ENCODE data around the gene RBM19.
"Not testable (repeated sequence)": the region's sequence is repeated elsewhere in the genome, so short reads cannot be mapped to it uniquely, and the experiment has no call there.

Gene RBM19

DNA sequence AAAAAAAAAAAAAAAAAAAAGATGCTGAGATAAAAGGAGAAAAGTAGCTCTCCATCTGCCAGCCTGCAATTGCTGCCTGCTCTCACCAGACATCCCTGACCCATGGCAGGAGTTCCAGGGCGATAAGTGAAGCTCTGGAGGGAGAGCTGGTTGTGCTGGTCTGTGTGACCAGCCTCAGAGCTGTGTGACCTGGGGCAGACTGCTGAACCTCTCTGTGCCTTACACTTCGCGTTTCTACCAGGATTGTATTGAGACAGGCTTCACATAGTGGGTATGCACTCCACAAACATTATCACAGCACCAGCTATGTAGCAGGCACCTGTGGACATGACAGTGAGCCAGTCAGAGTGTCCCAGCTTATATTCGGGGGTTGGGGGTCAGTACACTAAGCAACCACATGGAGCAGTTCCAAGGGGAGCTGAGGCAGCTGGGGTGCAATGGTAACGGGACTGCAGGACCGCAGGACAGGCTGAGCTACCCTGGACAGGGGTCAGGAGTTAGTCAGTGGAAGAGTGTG lies 57.5 kb downstream of the RBM19 start:
- H3K4me1 ChIP-seq (ENCODE audit: insufficient read depth, low read length): peaks cover 6% of the 10 kb centered on the region
- no peaks in the 10 kb centered on the region for H3K9me3 ChIP-seq (ENCODE audit: low read length)
- H2AFZ ChIP-seq (ENCODE audit: low read depth, low read length): no peak overlapping the region
- H3K36me3 ChIP-seq (ENCODE audit: insufficient read depth, low read length): no peaks in the 10 kb centered on the region
- no peaks in the 10 kb centered on the region for H3K27me3 ChIP-seq (ENCODE audit: insufficient read depth, low read length)
- no peak overlapping the region for H3K4me3 ChIP-seq (ENCODE audit: low read length)

DNA sequence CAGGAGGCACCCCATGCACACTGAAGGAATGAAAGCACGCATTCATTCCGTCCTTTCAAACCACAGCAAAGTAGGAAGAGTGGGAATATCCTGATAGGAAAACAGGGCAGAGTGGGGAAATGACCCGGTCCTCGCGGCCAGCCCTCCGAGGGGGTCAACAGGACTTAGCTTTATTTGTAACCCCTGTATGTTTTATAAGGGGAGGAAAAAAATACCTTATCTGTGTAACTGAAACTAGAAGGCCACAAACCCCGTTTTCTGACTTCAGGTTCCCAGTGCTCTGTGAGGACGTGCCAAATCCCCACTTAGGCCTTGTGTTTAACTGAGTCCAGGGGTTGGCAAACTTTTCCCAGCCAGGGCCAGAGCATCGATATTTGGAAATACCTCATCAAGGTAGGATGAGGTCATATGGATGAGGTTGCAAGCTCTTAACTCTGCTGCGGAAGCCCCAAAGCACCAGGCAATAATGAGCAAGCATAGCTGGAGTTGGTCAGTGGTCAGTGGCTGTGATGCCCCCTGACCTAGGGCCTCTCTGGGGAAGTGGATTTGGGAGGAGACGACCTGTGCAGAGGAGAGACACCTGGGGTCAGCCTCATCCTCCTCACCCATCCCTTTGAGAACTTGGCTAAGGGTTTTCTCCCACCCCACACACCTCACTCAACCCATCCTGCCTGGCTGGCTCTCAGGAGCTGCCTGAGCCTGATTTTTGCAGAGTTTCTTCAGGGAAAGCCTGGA lies 58.5 kb downstream of the RBM19 start:
- Histone ChIP-seq H2AFZ (ENCODE audit: low read depth, low read length) (no peak overlapping the region), H3K27me3 (ENCODE audit: insufficient read depth, low read length) (no peaks in the 10 kb centered on the region), H3K36me3 (ENCODE audit: insufficient read depth, low read length) (no peaks in the 10 kb centered on the region), H3K9me3 (ENCODE audit: low read length) (no peaks in the 10 kb centered on the region), H3K4me1 (ENCODE audit: insufficient read depth, low read length) (peaks cover 4% of the 10 kb centered on the region), H3K4me3 (ENCODE audit: low read length) (no peak overlapping the region)

DNA sequence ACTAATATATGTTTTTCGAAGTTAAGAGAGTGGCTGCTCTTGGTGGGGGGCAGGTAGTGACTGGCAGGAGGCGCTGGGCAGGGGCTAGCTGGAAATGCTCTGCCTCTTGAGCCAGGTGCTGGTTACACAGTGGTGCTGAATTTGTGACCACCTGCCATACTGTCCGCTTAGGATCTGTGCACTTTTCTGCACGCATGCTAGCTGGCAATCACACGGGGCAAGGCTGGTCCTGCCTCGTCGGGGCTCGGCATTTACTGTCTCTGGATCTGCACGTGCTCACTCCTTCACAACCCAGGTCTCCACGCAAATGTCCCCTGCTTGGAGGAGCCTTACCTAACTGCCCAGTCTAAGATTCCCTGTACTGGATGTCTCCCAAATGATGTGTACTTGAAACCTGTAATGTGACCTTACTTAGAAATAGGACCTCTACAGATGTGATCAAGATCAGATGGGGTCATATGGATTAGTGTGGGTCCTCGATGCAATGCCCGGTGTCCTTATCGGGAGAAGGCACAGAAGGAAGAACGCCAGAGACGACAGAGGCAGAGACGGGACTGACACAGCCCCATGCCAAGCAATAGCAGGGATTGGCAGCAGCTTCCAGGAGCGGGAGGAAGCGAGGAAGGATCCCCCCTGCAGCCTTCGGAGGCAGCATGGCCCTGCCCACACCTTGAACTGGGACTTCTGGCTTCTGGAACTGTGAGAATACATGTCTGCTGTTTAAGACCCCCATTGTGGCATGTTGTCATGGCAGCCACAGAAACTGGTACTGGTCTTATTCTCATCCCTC lies 59.5 kb downstream of the RBM19 start:
- Histone ChIP-seq H3K4me1 (ENCODE audit: insufficient read depth, low read length) (no peaks in the 10 kb centered on the region), H2AFZ (ENCODE audit: low read depth, low read length) (no peak overlapping the region), H3K27me3 (ENCODE audit: insufficient read depth, low read length) (no peaks in the 10 kb centered on the region), H3K4me3 (ENCODE audit: low read length) (no peak overlapping the region), H3K9me3 (ENCODE audit: low read length) (no peaks in the 10 kb centered on the region), H3K36me3 (ENCODE audit: insufficient read depth, low read length) (no peaks in the 10 kb centered on the region)

DNA sequence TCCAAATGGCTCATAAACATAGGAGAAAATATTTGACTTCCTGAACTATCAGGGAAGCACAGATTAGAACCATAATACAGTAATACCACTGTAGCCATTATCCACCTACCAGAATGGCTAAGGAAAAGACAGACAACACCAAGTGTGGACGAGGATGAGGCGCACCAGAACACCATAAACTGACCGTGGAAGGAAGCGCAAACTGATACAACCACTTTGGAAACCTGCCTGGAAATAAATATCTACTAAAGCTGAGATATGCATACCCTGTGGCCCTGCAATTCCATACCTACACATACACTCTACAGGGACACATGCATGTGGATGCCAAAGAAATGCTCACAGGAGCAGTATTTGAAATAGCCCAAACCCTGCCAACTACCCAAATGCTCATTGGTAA lies 60.3 kb downstream of the RBM19 start:
- H3K4me1 ChIP-seq (ENCODE audit: insufficient read depth, low read length): no peaks in the 10 kb centered on the region
- no peak overlapping the region for H3K4me3 ChIP-seq (ENCODE audit: low read length)
- H3K36me3 ChIP-seq (ENCODE audit: insufficient read depth, low read length): no peaks in the 10 kb centered on the region
- no peak overlapping the region for H2AFZ ChIP-seq (ENCODE audit: low read depth, low read length)
- no peaks in the 10 kb centered on the region for H3K27me3 ChIP-seq (ENCODE audit: insufficient read depth, low read length)
- H3K9me3 ChIP-seq (ENCODE audit: low read length): no peaks in the 10 kb centered on the region

DNA sequence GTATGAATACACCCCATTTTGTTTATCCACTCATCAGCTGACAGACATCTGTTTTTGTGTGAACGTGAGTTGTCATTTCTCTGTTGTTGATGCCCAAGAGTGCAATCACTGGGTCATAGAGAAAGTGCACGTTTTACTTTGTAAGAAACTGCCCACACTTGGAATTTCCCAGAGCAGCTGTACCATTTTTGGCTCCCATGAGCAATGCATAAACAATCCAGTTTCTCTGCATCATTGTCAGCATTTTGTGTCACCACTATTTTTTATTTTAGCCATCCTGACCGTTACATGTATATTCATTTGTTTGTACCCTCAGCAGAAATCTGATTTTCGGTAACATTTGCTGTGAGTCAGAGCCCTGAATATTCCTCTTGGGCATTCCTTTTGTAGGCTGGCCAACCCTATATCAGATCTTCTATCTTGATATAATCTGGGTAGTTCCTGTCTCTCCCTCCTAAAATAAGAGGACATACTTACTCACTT lies 62.7 kb downstream of the RBM19 start:
- Histone ChIP-seq H2AFZ (ENCODE audit: low read depth, low read length) (no peak overlapping the region), H3K9me3 (ENCODE audit: low read length) (no peaks in the 10 kb centered on the region), H3K4me3 (ENCODE audit: low read length) (no peak overlapping the region), H3K36me3 (ENCODE audit: insufficient read depth, low read length) (no peaks in the 10 kb centered on the region), H3K4me1 (ENCODE audit: insufficient read depth, low read length) (peaks cover 18% of the 10 kb centered on the region), H3K27me3 (ENCODE audit: insufficient read depth, low read length) (no peaks in the 10 kb centered on the region)

DNA sequence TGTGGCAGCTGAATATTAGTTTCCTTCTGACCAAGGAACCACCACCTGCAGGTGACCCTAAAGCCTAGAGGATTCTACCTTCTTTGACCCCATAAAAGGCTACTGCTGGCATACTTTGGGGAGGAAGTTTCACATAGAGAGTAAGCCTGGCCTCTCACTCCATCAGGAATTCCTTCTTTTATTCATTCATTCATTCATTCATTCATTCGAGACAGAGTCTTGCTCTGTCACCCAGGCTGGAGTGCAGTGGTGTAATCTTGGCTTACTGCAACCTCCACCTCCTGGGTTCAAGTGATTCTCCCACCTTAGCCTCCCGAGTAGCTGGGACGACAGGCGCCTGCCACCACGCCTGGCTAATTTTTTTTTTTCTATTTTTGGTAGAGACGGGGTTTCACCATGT lies 64.8 kb downstream of the RBM19 start:
- H2AFZ ChIP-seq (ENCODE audit: low read depth, low read length); H3K9me3 ChIP-seq (ENCODE audit: low read length); H3K36me3 ChIP-seq (ENCODE audit: insufficient read depth, low read length); H3K4me3 ChIP-seq (ENCODE audit: low read length); H3K27me3 ChIP-seq (ENCODE audit: insufficient read depth, low read length): not testable (repeated sequence)
- peaks cover 18% of the 10 kb centered on the region for H3K4me1 ChIP-seq (ENCODE audit: insufficient read depth, low read length)

DNA sequence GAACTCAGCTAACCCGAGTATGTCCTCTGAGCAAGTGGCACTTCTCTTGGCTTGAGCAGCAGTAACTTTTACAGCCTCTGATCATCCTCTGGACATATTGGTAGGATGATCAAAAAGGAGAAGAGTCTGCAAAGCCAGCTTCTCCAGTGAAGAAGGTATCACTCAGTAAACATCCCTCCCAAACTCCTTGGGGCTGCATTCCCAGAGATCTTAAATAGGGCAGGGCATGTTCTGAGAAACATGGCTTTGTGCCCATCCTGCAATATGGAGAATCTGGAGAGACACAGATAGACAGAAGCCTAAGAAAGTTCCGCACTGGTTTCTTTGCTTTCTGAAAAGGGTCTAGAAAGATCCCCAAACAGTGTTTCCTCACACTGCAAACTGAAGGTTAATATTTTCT lies 65.4 kb downstream of the RBM19 start:
- Histone ChIP-seq H3K4me3 (ENCODE audit: low read length) (no peak overlapping the region), H2AFZ (ENCODE audit: low read depth, low read length) (no peak overlapping the region), H3K36me3 (ENCODE audit: insufficient read depth, low read length) (no peaks in the 10 kb centered on the region), H3K9me3 (ENCODE audit: low read length) (no peaks in the 10 kb centered on the region), H3K27me3 (ENCODE audit: insufficient read depth, low read length) (no peaks in the 10 kb centered on the region), H3K4me1 (ENCODE audit: insufficient read depth, low read length) (peaks cover 18% of the 10 kb centered on the region)

DNA sequence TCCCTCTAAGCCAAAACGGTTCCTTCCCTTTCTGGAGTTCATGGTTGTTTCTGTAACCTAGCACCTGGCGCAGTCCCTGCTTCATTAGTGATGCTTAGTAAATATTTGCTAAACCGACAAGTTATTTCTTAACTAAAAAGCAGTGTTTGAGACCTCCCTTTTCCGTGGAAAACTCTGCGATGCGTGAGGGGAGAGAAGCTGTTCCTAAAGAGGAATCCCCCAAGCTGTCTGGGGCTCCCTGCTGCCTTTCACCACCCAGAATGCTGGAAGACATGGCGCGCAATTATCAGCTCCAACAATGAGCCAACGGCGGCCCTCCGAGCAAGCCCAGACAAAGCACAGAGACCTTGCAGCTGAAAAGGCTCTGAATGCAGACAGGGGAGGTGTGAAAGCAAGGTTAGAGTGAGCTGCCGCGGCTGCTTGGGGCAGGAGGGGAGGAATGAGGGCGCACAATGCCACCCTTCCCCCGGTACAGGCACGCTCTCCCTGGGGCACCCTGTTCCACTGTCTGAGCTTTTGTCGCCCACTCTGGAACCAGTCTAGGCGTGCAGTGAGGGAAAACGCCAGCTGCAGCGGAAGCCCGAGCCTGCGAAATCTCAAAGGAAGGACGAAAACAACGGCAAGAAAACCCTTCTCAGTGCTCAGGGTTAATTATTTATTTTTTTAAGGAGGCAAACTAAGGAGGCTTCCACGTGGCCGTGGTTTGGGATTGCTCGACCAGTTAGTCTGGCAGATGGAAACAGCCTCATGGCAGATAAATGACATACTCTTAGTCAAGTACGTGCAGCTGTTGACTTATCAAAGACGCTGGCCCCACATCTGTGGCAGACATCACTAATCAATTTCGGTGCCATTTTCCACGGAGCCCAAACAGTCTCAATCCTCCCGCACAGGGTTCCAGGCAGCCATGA lies 66.3 kb downstream of the RBM19 start:
- peaks cover 18% of the 10 kb centered on the region for H3K4me1 ChIP-seq (ENCODE audit: insufficient read depth, low read length)
- H3K36me3 ChIP-seq (ENCODE audit: insufficient read depth, low read length): no peaks in the 10 kb centered on the region

DNA sequence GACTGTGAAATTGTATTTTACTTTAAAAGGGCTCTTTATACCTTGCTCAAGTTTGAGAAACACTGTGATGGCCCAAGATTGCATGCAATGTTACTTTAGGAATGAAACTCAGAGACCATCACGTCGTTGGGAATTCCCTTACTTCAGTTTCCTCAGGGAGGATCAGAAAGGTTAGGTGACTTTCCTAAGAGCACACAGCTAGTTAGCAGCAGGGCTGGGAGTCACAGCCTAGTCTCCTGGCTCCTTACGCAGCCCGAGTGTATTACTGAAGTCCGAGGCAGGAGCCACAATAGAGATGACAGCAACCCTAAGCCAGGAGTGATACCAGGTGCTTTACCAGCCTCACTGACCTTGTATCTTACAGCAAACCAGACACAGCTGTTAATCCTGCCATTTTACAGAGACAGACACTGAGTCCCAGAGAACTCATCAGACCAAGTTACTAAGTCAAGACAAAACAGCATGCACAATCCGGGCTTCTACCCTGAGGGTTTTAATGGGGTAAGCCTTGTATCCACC lies 67.0 kb downstream of the RBM19 start:
- Histone ChIP-seq H3K36me3 (ENCODE audit: insufficient read depth, low read length) (no peaks in the 10 kb centered on the region), H3K9me3 (ENCODE audit: low read length) (no peaks in the 10 kb centered on the region), H2AFZ (ENCODE audit: low read depth, low read length) (no peak overlapping the region), H3K4me3 (ENCODE audit: low read length) (no peak overlapping the region), H3K4me1 (ENCODE audit: insufficient read depth, low read length) (peaks cover 18% of the 10 kb centered on the region), H3K27me3 (ENCODE audit: insufficient read depth, low read length) (no peaks in the 10 kb centered on the region)

More for the DNA sequence above, 66.3 kb downstream of the RBM19 start:
- Histone ChIP-seq H3K27me3 (ENCODE audit: insufficient read depth, low read length) (no peaks in the 10 kb centered on the region), H3K9me3 (ENCODE audit: low read length) (no peaks in the 10 kb centered on the region), H2AFZ (ENCODE audit: low read depth, low read length) (peak overlapping the region; percentile 10), H3K4me3 (ENCODE audit: low read length) (no peak overlapping the region)

DNA sequence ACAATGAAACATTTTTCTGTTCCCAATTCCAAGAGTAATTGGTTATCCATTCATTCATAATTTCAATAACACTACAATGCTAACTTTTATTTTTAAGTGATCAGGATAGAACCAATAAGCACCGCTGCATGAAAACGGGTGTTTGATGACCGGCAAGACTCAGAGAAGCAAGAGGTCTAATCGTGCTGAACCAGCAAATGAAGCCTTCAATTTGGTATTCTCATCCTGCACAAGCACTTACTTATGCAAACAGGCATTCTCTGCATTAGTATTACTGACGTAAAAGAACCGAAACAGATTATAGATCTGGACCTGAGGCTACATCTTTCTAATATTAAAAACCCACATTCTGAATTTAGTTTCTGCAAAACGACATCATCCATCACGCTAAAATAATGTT lies 67.7 kb downstream of the RBM19 start:
- Histone ChIP-seq H3K4me1 (ENCODE audit: insufficient read depth, low read length) (peaks cover 18% of the 10 kb centered on the region), H3K4me3 (ENCODE audit: low read length) (no peak overlapping the region), H3K27me3 (ENCODE audit: insufficient read depth, low read length) (no peaks in the 10 kb centered on the region), H2AFZ (ENCODE audit: low read depth, low read length) (no peak overlapping the region), H3K36me3 (ENCODE audit: insufficient read depth, low read length) (no peaks in the 10 kb centered on the region), H3K9me3 (ENCODE audit: low read length) (no peaks in the 10 kb centered on the region)

DNA sequence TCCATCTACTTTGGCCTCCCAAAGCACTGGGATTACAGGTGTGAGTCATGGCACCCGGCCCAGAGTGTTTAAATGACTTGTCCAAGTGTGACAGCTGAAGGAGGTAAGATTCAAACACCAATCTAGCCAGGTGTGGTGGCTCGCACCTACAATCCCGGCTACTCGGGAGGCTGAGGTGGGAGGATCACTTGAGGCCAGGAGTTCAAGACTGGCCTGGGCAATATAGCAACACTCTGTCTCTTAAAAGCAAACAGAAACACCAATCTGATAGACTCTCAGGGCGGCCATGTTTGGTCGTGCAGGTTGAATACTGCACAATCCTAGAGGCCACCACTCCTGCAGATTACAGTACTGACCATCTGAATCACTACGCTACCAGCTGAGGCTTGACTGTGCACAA lies 68.7 kb downstream of the RBM19 start:
- H3K27me3 ChIP-seq (ENCODE audit: insufficient read depth, low read length): no peaks in the 10 kb centered on the region

DNA sequence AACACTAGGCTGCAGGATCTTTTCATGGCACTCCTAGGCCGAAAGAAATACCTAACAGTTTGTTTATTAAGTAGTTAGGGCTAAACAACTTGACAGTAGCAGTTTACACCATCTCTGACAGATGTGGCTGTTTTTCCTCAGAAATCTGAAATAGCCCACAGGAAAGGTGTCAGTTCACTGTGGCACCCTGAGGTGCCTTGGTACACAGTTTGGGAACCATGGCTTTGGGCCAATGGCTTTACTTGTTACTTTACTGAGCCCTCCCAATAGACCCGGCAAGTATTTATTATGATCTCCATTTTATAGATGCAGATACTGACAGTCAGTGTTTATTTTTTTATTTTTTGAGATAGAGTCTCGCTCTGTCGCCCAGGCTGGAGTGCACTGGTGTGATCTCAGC lies 69.3 kb downstream of the RBM19 start:
- Histone ChIP-seq H3K27me3 (ENCODE audit: insufficient read depth, low read length) (no peaks in the 10 kb centered on the region), H3K4me1 (ENCODE audit: insufficient read depth, low read length) (peaks cover 22% of the 10 kb centered on the region), H3K9me3 (ENCODE audit: low read length) (no peaks in the 10 kb centered on the region), H3K36me3 (ENCODE audit: insufficient read depth, low read length) (no peaks in the 10 kb centered on the region), H3K4me3 (ENCODE audit: low read length) (no peak overlapping the region), H2AFZ (ENCODE audit: low read depth, low read length) (no peak overlapping the region)

More for the DNA sequence above, 68.7 kb downstream of the RBM19 start:
- H3K9me3 ChIP-seq (ENCODE audit: low read length): no peaks in the 10 kb centered on the region
- no peak overlapping the region for H3K4me3 ChIP-seq (ENCODE audit: low read length)
- peaks cover 21% of the 10 kb centered on the region for H3K4me1 ChIP-seq (ENCODE audit: insufficient read depth, low read length)
- H2AFZ ChIP-seq (ENCODE audit: low read depth, low read length): no peak overlapping the region
- H3K36me3 ChIP-seq (ENCODE audit: insufficient read depth, low read length): no peaks in the 10 kb centered on the region
